ENCODE measurements around the gene RSAD1. TPM values are rescaled to one million over a fixed set of nuclear protein-coding genes. Genes with fewer than 3 reads are reported as not detected.

RSAD1 gene
- total and polyA plus RNA-seq, 2 donors (not counting 3 experiments of a cell fraction or from before 2014, with no cell fraction given): 20.3 to 35.5 TPM

GRCh38 chr17:50464736-50465135 is 13.9 kb upstream of the RSAD1 start:
- H4K20me1 ChIP-seq (replicated peaks; ENCODE audit: control insufficient read depth, extremely low read depth, insufficient read depth, low read length): no peaks in the 10 kb centered on the region
- H3K9me3 ChIP-seq (replicated peaks; ENCODE audit: control insufficient read depth, insufficient read depth, low read length): no peaks in the 10 kb centered on the region
- H3K4me2 ChIP-seq (ENCODE audit: insufficient read depth, low read length): no peak overlapping the region
- H3K36me3 ChIP-seq (ENCODE audit: control insufficient read depth in 2 of 2, extremely low read depth in 1 of 2, insufficient read depth in 2 of 2, low read length in 2 of 2): no peaks in the 10 kb centered on the region
- POLR2A ChIA-PET: no interaction called here
- intact Hi-C loops (cut with micrococcal nuclease): no loop called here
- H3K9ac ChIP-seq (replicated peaks; ENCODE audit: extremely low read depth, insufficient read depth, low read length): no peak overlapping the region
- DNase-seq (ENCODE audit: low read depth, low spot score) (no peak), FAIRE-seq (no peak)
- TF ChIP-seq GATA2 (IDR thresholded peaks at IDR 0.05; ENCODE audit: insufficient read depth, insufficient read length, low read depth, low read length): no peak
- TF ChIP-seq, protein P1, sequence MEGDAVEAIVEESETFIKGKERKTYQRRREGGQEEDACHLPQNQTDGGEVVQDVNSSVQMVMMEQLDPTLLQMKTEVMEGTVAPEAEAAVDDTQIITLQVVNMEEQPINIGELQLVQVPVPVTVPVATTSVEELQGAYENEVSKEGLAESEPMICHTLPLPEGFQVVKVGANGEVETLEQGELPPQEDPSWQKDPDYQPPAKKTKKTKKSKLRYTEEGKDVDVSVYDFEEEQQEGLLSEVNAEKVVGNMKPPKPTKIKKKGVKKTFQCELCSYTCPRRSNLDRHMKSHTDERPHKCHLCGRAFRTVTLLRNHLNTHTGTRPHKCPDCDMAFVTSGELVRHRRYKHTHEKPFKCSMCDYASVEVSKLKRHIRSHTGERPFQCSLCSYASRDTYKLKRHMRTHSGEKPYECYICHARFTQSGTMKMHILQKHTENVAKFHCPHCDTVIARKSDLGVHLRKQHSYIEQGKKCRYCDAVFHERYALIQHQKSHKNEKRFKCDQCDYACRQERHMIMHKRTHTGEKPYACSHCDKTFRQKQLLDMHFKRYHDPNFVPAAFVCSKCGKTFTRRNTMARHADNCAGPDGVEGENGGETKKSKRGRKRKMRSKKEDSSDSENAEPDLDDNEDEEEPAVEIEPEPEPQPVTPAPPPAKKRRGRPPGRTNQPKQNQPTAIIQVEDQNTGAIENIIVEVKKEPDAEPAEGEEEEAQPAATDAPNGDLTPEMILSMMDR (IDR thresholded peaks at IDR 0.05; ENCODE audit: extremely low read depth in 1 of 2, insufficient read depth in 1 of 2, low read depth in 1 of 2, low read length in 2 of 2): no peak
- TF ChIP-seq POLR2AphosphoS5 (IDR thresholded peaks at IDR 0.05; ENCODE audit: insufficient read depth, low read depth, low read length): no peak
- TF ChIP-seq JUN (IDR thresholded peaks at IDR 0.05; ENCODE audit: borderline replicate concordance, insufficient read depth, insufficient read length, low read depth): no peak
- TF ChIP-seq MAX (IDR thresholded peaks at IDR 0.05; ENCODE audit: insufficient read depth, insufficient read length): no peak
- no peak for TF ChIP-seq EZH2 (IDR thresholded peaks at IDR 0.05; ENCODE audit: borderline replicate concordance, low read depth, low read length, severe bottlenecking)
- no peak for TF ChIP-seq FOS (IDR thresholded peaks at IDR 0.05; ENCODE audit: borderline replicate concordance, insufficient read depth, low read length)
- no peak for TF ChIP-seq POLR2A (IDR thresholded peaks at IDR 0.05; ENCODE audit: low read depth, low read length)
- TF ChIP-seq MYC (IDR thresholded peaks at IDR 0.05; ENCODE audit: low read depth, low read length): no peak
- CTCF ChIA-PET: interaction anchor here (1.3 kb wide), 1 partner anchor 15 kb away, joined by 4 read pairs; no protein-coding TSS in a partner anchor
- no peak overlapping the region for H3K4me3 ChIP-seq (replicated peaks in 1 of 3; ENCODE audit: insufficient read depth in 1 of 3, low read depth in 1 of 3, low read length in 3 of 3)
- H3K27me3 ChIP-seq (ENCODE audit: control insufficient read depth in 2 of 2, insufficient read depth in 2 of 2, low read length in 2 of 2): peaks cover 17 to 21% of the 10 kb centered on the region in 2 experiments
- no peak overlapping the region for H2AFZ ChIP-seq (ENCODE audit: low read depth, low read length)
- no TSS peak for BruUV-seq (replicated peaks)
- dilution Hi-C loops (cut with MboI; ENCODE audit: extremely low pct_ligation_motif_present, low sequenced_read_pairs): no loop called here
- no peak overlapping the region for H3K27ac ChIP-seq (ENCODE audit: insufficient read depth, low read depth, low read length)
- H3K79me2 ChIP-seq (ENCODE audit: control insufficient read depth, insufficient read depth, low read length): no peaks in the 10 kb centered on the region
- H3K9me1 ChIP-seq (replicated peaks; ENCODE audit: control insufficient read depth, extremely low read depth, insufficient read depth, low read length): no peaks in the 10 kb centered on the region
- no peaks in the 10 kb centered on the region for H3K4me1 ChIP-seq (ENCODE audit: control insufficient read depth, extremely low read depth, insufficient read depth, low read length)
